Peyer's patch (tissue), 4 donors: Measurements from ENCODE around the gene SNX32.
A peak's percentile ranks its signal among the peaks of the same experiment; 100 is the strongest.

Experiments
- CTCF ChIP-seq, 6 experiments: fragments of 450-650 bp in 4 of 6; fragments of 200-600 bp in 2 of 6; sonication (generic) in 1 of 6; IDR thresholded peaks; one replicate each; pipeline ENCODE4 v1.5.1; 2017 to 2019; ENCODE audit warnings: antibody characterized with exemption in 6 of 6, mild to moderate bottlenecking in 3 of 6, moderate library complexity in 1 of 6
- POLR2A ChIP-seq, 2 donors: fragments of 450-650 bp; IDR thresholded peaks; one replicate each; pipeline ENCODE4 v1.5.1; 2017; ENCODE audit warnings: antibody characterized with exemption in 2 of 2, mild to moderate bottlenecking in 2 of 2, moderate library complexity in 2 of 2

DNA sequence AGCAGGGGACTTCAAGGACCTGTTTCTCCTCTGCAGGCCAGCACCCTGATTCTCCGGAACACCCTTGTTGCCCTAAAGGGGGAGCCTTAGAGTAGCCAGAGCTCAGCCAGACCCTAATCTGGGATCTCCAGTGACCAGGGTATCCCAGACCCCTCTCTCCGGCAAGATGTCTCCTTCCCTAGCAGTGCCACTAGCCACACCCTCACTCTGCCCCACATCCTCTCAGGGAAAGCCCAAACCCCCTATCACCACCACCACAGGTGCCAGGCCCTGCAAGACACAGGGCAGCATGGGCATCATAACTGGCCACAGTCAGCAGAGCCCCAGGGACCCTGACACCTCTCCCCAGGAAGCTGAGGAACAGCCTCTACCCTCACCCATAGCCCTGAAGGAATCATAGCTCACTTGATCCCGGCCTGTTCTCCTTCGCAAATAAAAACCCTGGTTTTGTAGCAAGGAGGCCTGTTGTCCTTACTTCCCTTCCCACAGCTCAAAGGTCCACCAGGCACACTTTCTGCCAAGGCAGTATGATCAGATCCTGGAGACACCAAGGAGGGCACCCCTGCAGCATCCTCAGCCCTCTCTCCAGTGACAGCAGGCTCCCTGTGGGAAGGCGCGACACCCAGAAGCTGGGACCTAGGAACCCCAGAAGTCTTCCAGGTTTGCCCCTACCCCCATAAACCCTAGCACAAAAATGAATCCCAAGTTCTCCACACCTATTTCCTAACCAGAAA lies 19.6 kb downstream of the SNX32 start:
- TF ChIP-seq POLR2A (IDR thresholded peaks at IDR 0.05) (no peak), CTCF (IDR thresholded peaks at IDR 0.05) (peak in 1 of 6 experiments; percentile 3)
